ENCODE measurements around the gene CCHCR1.

Gene CCHCR1

DNA sequence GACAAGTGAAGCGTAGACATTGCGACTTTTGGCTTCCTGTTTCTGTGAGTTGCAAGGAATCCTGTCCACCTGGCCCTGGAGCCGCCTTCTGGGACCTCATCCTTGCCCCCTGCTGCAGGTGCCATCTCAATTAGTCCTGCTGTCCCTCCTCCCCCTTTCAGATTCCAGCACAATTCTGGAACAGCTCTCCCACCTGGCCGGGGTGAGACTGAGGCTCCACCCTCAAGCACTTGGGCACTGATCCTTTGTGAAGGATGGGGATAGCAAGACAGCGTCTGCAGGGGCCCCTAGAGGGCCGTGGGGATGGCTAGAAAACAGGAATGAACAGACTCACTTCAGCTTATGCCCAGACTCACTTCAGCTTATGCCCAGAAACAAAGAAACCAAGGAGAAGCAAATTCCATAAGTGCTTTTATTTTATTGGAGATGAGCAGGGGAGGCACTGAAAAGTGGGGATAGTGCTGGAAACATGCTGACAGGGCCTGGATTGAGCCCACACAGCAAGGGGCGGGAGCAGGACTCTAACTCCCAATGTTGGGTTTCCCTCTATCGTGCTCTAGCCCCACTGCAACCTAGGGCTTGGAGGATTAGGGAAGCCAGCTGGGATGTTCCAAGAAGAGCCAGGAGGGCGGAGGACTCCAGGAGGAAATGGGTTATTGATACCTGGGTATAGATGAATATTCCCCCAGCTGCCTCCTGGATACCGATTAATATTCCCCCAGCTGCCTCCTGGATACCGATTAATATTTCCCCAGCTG is 46.6 kb downstream of the CCHCR1 start:
- DNase-seq (ENCODE audit: low read depth, low spot score) = no peak

DNA sequence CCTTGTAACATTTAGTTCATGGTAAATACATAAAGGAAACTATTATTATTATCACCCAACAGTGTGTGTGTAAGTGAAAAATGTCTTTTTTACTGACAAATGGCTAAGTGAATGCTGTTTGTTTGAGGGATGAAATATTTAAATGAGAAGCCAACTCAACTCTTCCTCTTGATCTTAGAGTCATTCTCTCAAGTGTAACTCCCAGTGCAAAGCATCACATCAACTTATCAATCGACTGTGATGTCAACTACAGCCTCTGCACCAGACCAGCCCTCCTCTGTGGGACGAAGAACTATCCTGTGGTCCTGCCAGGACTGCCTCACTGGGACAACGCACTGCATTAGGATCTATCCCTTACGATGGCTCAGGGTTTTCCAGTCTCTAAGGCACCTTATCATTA is 50.5 kb downstream of the CCHCR1 start:
- DNase-seq (ENCODE audit: low read depth, low spot score) = no peak

DNA sequence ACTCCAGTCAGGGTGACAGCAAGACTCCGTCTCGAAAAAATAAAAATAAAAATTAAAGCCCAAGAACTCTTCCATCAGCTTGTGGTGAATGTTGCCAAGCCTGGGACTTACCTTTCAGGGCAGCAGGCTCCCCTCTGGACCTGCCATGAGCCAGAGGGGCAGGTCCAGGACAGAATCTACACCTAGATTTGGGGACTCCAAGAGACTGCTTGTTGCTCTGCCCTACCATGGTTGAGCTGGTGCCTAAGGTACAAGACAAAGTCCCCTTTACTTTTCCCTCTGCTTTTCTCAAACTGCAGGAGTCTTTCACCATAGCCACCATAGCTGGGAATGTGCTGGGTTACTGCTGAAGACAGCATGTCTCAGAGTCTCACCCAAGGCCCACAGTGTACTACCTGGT is 54.5 kb downstream of the CCHCR1 start:
- no peak for DNase-seq (ENCODE audit: low read depth, low spot score)

DNA sequence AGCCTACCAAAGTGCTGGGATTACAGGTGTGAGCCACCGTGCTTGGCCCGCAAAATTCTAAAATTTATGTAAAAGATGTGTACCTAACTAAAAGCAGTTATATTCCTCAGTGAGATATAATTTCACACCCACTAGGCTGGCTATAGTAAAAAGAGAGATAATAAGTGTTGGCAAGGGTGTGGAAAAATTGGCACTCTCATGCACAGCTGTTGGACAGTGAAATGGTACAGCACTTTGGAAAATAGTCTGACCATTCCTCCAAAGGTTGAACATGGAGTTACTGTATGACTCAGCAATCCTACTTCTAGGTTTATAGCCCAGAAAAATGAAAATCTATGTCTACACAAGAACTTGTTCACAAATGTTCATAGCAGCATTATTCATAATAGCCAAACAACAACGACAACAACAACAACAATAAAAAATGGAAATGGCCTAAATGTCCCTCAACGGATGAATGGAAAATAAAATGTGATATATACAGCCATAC is 59.1 kb downstream of the CCHCR1 start:
- DNase-seq (ENCODE audit: low read depth, low spot score) = no peak

DNA sequence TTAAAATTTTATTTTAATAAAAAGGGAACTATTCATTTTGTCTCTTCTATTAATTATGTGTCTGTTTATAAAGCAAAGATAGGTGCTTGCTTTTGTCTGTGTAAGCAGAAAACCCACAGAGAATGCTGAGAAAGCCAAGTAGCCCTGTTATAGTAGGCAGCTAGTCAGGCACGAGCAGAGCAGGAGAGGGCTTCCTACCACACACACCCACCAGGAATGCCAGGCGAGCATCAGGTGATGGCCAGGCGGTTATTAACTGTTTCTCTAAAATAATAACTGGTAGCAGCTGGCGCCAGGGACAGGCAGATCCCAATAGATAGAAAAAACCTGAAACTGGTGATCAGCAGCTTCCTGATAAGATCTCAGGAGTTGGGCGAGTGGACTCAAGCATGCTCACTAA is 60.9 kb downstream of the CCHCR1 start:
- no peak for DNase-seq (ENCODE audit: low read depth, low spot score)

DNA sequence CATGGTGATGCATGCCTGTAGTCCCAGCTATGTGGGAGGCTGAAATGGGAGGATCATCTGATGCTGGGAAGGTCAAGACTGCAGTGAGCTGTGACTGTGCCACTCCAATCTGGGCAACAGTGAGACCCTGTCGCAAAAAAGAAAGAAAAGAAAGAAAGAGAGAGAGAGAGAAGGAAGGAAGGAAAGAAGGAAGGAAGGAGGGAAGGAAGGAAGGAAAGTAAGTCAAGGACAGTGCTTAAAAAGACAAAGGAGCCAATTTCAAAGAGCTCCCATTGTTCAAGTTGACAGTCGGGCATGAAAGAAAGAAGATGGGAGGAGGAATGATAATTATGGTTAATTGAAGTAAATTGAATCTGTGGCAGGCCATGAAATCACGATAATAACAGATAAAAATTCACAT is 61.4 kb downstream of the CCHCR1 start:
- no peak for DNase-seq (ENCODE audit: low read depth, low spot score)

DNA sequence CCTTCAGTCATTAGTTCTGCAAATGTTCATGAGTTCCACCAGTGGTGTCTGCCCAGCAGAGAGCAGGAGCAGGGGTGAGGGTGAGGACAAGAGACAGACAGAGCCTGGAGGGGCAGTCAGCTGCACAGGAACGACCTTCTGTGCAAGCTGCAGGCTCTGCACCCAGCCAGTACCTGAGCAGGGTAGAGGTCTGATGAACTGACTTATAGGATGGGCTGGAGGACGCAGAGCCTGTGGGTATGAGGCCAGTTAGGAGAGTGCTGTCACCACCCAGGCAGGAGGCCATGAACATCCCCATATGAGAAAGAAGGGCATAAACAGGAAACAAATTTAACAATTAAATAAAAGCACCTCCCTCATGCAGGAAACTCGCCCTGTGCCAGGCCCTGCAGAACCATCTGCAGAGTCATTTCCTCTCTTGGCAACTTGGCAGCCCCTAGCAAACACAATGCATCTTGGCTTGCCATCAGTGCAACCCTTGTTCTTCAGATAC is 63.2 kb downstream of the CCHCR1 start:
- DNase-seq (ENCODE audit: low read depth, low spot score) = no peak

DNA sequence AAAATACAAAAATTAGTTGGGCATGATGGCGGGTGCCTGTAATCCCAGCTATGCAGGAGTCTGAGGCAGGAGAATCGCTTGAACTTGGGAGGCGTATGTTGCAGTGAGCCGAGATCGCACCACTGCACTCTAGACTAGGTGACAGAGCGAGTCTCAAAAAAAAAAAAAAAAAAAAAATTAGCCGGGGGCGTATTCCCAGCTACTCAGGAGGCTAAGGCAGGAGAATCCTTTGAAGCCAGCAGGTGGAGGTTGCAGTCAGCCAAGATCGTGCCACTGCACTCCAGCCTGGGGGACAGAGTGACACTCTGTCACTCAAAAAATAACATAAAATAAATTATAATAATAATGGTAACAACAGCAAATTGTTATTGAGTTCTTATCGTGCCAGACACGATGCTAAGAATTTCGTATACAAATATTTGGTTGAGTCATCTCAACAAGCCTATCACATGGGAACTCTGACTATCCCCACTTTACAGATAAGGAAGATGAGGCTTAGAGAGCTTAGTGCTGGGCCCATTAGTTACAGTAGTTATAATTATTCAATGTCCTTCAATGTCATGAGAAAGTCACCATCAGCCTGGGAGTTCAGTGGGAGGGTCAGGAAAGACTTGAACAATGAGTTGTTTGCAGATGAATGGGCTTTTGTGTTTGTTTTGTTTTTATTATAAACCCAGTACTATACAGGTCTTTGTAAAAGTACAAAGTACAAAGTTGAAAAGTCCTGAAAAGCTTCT is 64.7 kb downstream of the CCHCR1 start:
- DNase-seq (ENCODE audit: low read depth, low spot score) = no peak
